Astrocyte (in vitro differentiated cells and primary cell): ENCODE results near the gene FAHD2A. TPM values are rescaled to one million over a fixed set of nuclear protein-coding genes. Genes with fewer than 3 reads are reported as not detected.
"Not testable (repeated sequence)": the region's sequence is repeated elsewhere in the genome, so short reads cannot be mapped to it uniquely, and the experiment has no call there.

Experiments
- DNase-seq: peaks from one replicate; pipeline ENCODE4 v3.0.0-alpha.2; 2010; ENCODE audit warnings: low read depth
- FAIRE-seq: peaks from 2 replicates; lab custom pipeline; 2011; peaks lifted over from hg19 to GRCh38; lab: Jason Lieb, UNC
- H2AFZ ChIP-seq: 2 replicates; pipeline ENCODE4 v1.6.0; 2012; ENCODE audit warnings: low read depth, low read length, inconsistent platforms
- H3K27ac ChIP-seq: 2 replicates; pipeline ENCODE4 v1.5.1; 2011; ENCODE audit warnings: low read depth, low read length, inconsistent platforms
- H3K27me3 ChIP-seq: 2 replicates; pipeline ENCODE4 v1.6.0; 2011; ENCODE audit warnings: low read length, inconsistent platforms; ENCODE audit not compliant: insufficient read depth
- H3K36me3 ChIP-seq: 2 replicates; pipeline ENCODE4 v1.5.1; 2011; ENCODE audit warnings: low read length, inconsistent platforms; ENCODE audit not compliant: insufficient read depth
- H3K4me1 ChIP-seq: 2 replicates; pipeline ENCODE4 v1.5.1; 2011; ENCODE audit warnings: low read length, inconsistent platforms; ENCODE audit not compliant: insufficient read depth
- H3K4me2 ChIP-seq: 2 replicates; pipeline ENCODE4 v1.6.0; 2012; ENCODE audit warnings: low read length, inconsistent platforms
- H3K4me3 ChIP-seq: 2 replicates; pipeline ENCODE4 v1.5.1; 2011; ENCODE audit warnings: low read depth, mild to moderate bottlenecking, low read length, inconsistent platforms; ENCODE audit not compliant: insufficient read depth
- H3K79me2 ChIP-seq: 2 replicates; pipeline ENCODE4 v1.6.0; 2012; ENCODE audit warnings: mild to moderate bottlenecking, low read length, inconsistent platforms; ENCODE audit not compliant: insufficient read depth
- H3K9ac ChIP-seq: 2 replicates; pipeline ENCODE4 v1.6.0; 2012; ENCODE audit warnings: mild to moderate bottlenecking, low read length, inconsistent platforms
- H3K9me3 ChIP-seq: 2 replicates; pipeline ENCODE4 v1.5.1; 2012; ENCODE audit warnings: low read depth, mild to moderate bottlenecking, low read length, inconsistent platforms; ENCODE audit not compliant: insufficient read depth
- H4K20me1 ChIP-seq: 2 replicates; pipeline ENCODE4 v1.6.0; 2012; ENCODE audit warnings: low read length, inconsistent platforms; ENCODE audit not compliant: insufficient read depth
- H3K27ac Mint-ChIP-seq: one replicate; pipeline ENCODE4 v1.8.0; 2021; ENCODE audit warnings: mild to moderate bottlenecking, mixed read lengths; ENCODE audit not compliant: unreplicated experiment
- H3K27me3 Mint-ChIP-seq: one replicate; pipeline ENCODE4 v1.8.0; 2021; ENCODE audit warnings: low read depth, mixed read lengths; ENCODE audit not compliant: unreplicated experiment
- H3K36me3 Mint-ChIP-seq: one replicate; pipeline ENCODE4 v1.8.0; 2021; ENCODE audit warnings: low read depth, mixed read lengths; ENCODE audit not compliant: unreplicated experiment
- H3K4me1 Mint-ChIP-seq: one replicate; pipeline ENCODE4 v1.8.0; 2021; ENCODE audit warnings: low read depth, mixed read lengths; ENCODE audit not compliant: unreplicated experiment
- H3K4me3 Mint-ChIP-seq: one replicate; pipeline ENCODE4 v1.8.0; 2021; ENCODE audit warnings: mild to moderate bottlenecking, moderate library complexity, mixed read lengths; ENCODE audit not compliant: unreplicated experiment
- H3K9me3 Mint-ChIP-seq: one replicate; pipeline ENCODE4 v1.8.0; 2021; ENCODE audit warnings: mild to moderate bottlenecking, mixed read lengths; ENCODE audit not compliant: unreplicated experiment
- CTCF ChIP-seq: IDR thresholded peaks from 2 replicates; pipeline ENCODE4 v1.5.1; 2011; ENCODE audit warnings: low read depth, mild to moderate bottlenecking, inconsistent platforms, low read length, moderate library complexity; ENCODE audit not compliant: insufficient read depth
- EZH2 ChIP-seq: IDR thresholded peaks from 2 replicates; pipeline ENCODE4 v1.6.1; 2012; ENCODE audit warnings: mild to moderate bottlenecking, low read length, inconsistent platforms; ENCODE audit not compliant: insufficient read depth
- total RNA-seq: library from RNA; stranded (reverse); gene quantifications from 2 replicates; pipeline ENCODE4 v1.2.1, GENCODE V29; 2021

The FAHD2A gene
- total RNA-seq, 1 donor from 2014 or later = 21.9 TPM

GRCh38 chr2:95376311-95377215 is 25.9 kb upstream of the FAHD2A start:
- Histone ChIP-seq H3K27me3 (peaks cover 2% of the 10 kb centered on the region), H3K9me3 (no peaks in the 10 kb centered on the region), H3K27ac (no peak overlapping the region), H3K79me2 (no peaks in the 10 kb centered on the region), H4K20me1 (no peaks in the 10 kb centered on the region), H3K4me1 (no peaks in the 10 kb centered on the region), H2AFZ (no peak overlapping the region), H3K9ac (no peak overlapping the region), H3K4me2 (no peak overlapping the region), H3K4me3 (no peak overlapping the region), H3K36me3 (no peaks in the 10 kb centered on the region)
- no peak for DNase-seq
- Mint-ChIP-seq H3K4me3 (no peak overlapping the region), H3K4me1 (peaks cover 5% of the 10 kb centered on the region), H3K27me3 (peaks cover 48% of the 10 kb centered on the region), H3K36me3 (no peaks in the 10 kb centered on the region), H3K9me3 (peaks cover 1% of the 10 kb centered on the region), H3K27ac (no peak overlapping the region)
- TF ChIP-seq EZH2 (no peak), CTCF (no peak)
- FAIRE-seq = no peak

DNA sequence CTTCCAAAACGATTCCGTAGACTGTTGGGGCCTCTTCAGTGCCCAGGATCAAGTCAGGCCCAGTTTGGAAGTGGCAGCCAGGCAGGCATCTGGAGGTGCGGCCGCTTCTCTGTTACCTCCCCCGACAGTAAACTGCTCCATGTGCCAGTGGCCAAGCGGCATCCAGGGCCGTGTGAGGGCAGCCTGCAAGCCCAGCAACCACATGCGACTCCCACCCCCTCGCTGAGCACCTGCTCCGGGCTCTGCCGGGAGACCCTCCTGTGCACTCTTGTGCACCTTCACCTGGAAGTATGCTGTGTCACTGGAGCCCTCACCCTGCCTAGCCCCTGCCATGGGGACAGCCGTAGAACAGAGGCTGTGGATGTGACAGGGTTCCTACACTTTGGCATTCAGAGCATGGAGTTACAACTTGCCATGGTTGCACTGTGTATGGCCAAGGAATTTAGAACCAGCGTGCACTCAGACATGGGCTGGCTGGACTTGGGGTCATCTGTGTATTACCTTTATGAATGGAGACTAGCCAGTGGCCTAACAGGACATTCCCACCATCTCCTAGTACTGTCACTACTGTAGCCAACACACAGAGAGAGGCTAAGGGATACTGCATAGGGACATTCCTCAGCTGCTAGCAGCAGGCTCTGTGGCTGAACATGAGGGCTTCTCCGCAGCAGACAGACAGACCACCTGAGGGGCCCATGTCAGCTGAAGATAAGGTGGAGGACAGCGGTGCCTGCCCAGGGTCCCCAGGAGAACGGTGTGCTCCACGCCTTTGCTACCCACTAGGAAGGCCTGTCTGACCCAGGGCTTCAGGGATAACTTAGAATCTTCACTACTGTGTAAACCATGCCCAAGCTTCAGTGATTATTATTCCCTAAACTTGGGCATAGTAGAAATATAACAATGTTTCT is 25.0 kb upstream of the FAHD2A start:
- Histone ChIP-seq H3K4me3 (no peak overlapping the region), H3K36me3 (no peaks in the 10 kb centered on the region), H3K9me3 (no peaks in the 10 kb centered on the region), H3K4me2 (no peak overlapping the region), H3K9ac (no peak overlapping the region), H3K79me2 (no peaks in the 10 kb centered on the region), H4K20me1 (no peaks in the 10 kb centered on the region), H3K27ac (no peak overlapping the region), H2AFZ (no peak overlapping the region), H3K4me1 (no peaks in the 10 kb centered on the region), H3K27me3 (peaks cover 2% of the 10 kb centered on the region)
- no peak for DNase-seq
- Mint-ChIP-seq H3K4me1 (peaks cover 5% of the 10 kb centered on the region), H3K27me3 (peaks cover 47% of the 10 kb centered on the region), H3K36me3 (no peaks in the 10 kb centered on the region), H3K4me3 (no peak overlapping the region), H3K9me3 (peaks cover 1% of the 10 kb centered on the region), H3K27ac (no peak overlapping the region)
- TF ChIP-seq CTCF (no peak), EZH2 (no peak)
- FAIRE-seq = no peak

GRCh38 chr2:95378281-95378680 is 24.2 kb upstream of the FAHD2A start:
- H3K9me3 Mint-ChIP-seq, H3K27me3 ChIP-seq, H3K9me3 ChIP-seq, H3K79me2 ChIP-seq, H2AFZ ChIP-seq, H3K4me2 ChIP-seq, H3K27ac ChIP-seq, H3K9ac ChIP-seq, H3K4me3 ChIP-seq, H3K4me1 ChIP-seq, H3K27ac Mint-ChIP-seq, H3K36me3 ChIP-seq, H4K20me1 ChIP-seq, H3K4me1 Mint-ChIP-seq, FAIRE-seq, H3K36me3 Mint-ChIP-seq, H3K4me3 Mint-ChIP-seq, DNase-seq: not testable (repeated sequence)
- H3K27me3 Mint-ChIP-seq = peaks cover 43% of the 10 kb centered on the region
